HepG2 (cell line): Measurements from ENCODE around the gene NDUFB11. TPM values are rescaled to one million over a fixed set of nuclear protein-coding genes. Genes with fewer than 3 reads are reported as not detected.

ENCODE experiments used
- ATAC-seq: fragments of 200-7000 bp; cut with Tn5 transposase; 3 replicates; pipeline ENCODE4 v1.9.1; 2020; ENCODE audit warnings: mild to moderate bottlenecking, moderate library complexity
- BruUV-seq: library from RNA; stranded (reverse); fragments of 400-500 nt; replicated peaks from 2 replicates; lab custom pipeline; 2021; lab: Mats Ljungman, UMichigan
- CTCF ChIA-PET: fragments of 300-600 bp; formaldehyde crosslinking; extraction: SDS; loops from one replicate; lab custom pipeline; 2021; ENCODE audit warnings: low total read pairs, inconsistent platforms, low intra/inter-chr PET ratio; lab: Yijun Ruan, JAX
- POLR2A ChIA-PET: fragments of 350-600 bp; sonication (Branson Sonifier 250); formaldehyde crosslinking; loops from one replicate; lab custom pipeline; 2020; ENCODE audit warnings: antibody characterized with exemption, inconsistent platforms; lab: Yijun Ruan, JAX
- DNase-seq: peaks from one replicate; pipeline ENCODE4 v3.0.0-alpha.2; 2015; ENCODE audit warnings: low spot score
- FAIRE-seq: peaks from 3 replicates; lab custom pipeline; 2011; peaks lifted over from hg19 to GRCh38; lab: Jason Lieb, UNC
- H2AFZ ChIP-seq: one replicate; pipeline ENCODE4 v1.6.1; 2011; ENCODE audit warnings: low read length, inconsistent platforms
- H3K27ac ChIP-seq: fragments of 300-600 bp; 3 replicates; pipeline ENCODE4 v1.8.0; 2011; ENCODE audit warnings: mixed run types, mild to moderate bottlenecking, mixed read lengths, low read length, inconsistent platforms; ENCODE audit not compliant: insufficient read depth; ENCODE audit errors: extremely low read length
- H3K27me3 ChIP-seq, 2 experiments: fragments of 200-600 bp in 1 of 2; 2 replicates in 1 of 2; 3 replicates in 1 of 2; pipeline versions ENCODE4 v1.6.0 to v1.8.0; 2011; ENCODE audit warnings: low read length in 2 of 2, mild to moderate bottlenecking in 2 of 2, moderate library complexity in 2 of 2, inconsistent platforms in 1 of 2; ENCODE audit not compliant: insufficient read depth in 2 of 2, control insufficient read depth in 1 of 2
- H3K36me3 ChIP-seq, 2 experiments: fragments of 200-600 bp in 1 of 2; replicated peaks in 1 of 2; 2 replicates in 1 of 2; 3 replicates in 1 of 2; pipeline versions ENCODE4 v1.5.1 to v1.8.0; 2011; ENCODE audit warnings: low read length in 2 of 2, inconsistent platforms in 1 of 2; ENCODE audit not compliant: insufficient read depth in 2 of 2, control insufficient read depth in 1 of 2
- H3K4me1 ChIP-seq: 2 replicates; pipeline ENCODE4 v1.5.1; 2012; ENCODE audit warnings: low read length, inconsistent platforms; ENCODE audit not compliant: insufficient read depth
- H3K4me2 ChIP-seq: 2 replicates; pipeline ENCODE4 v1.6.0; 2011; ENCODE audit warnings: low read depth, low read length, inconsistent platforms
- H3K4me3 ChIP-seq, 3 experiments: fragments of 200-600 bp in 1 of 3; sonication (generic), shearing (Covaris generic) in 1 of 3; replicated peaks in 1 of 3; 2 replicates each; pipeline ENCODE4 v1.5.1; 2011 to 2016; ENCODE audit warnings: low read length in 3 of 3, inconsistent platforms in 2 of 3, low read depth in 2 of 3, mild to moderate bottlenecking in 2 of 3, control low read depth in 1 of 3, mixed read lengths in 1 of 3; ENCODE audit not compliant: insufficient read depth in 1 of 3
- H3K79me2 ChIP-seq: one replicate; pipeline ENCODE4 v1.6.1; 2011; ENCODE audit warnings: low read length, inconsistent platforms; ENCODE audit not compliant: insufficient read depth
- H3K9ac ChIP-seq: 2 replicates; pipeline ENCODE4 v1.6.0; 2011; ENCODE audit warnings: mild to moderate bottlenecking, low read depth, low read length, inconsistent platforms; ENCODE audit not compliant: insufficient read depth
- H3K9me3 ChIP-seq: 2 replicates; pipeline ENCODE4 v1.5.1; 2012; ENCODE audit warnings: mild to moderate bottlenecking, low read length
- H4K20me1 ChIP-seq: 2 replicates; pipeline ENCODE4 v1.6.0; 2011; ENCODE audit warnings: inconsistent platforms, mild to moderate bottlenecking, low read length, moderate library complexity; ENCODE audit not compliant: insufficient read depth
- AGO2 ChIP-seq: fragments of 200-400 bp; formaldehyde crosslinking; optimal IDR thresholded peaks from 2 replicates; pipeline ENCODE3; 2017; ENCODE audit warnings: mild to moderate bottlenecking, low read depth, low read length, moderate library complexity
- ATAD3A ChIP-seq: sonication (generic); formaldehyde crosslinking; IDR thresholded peaks from 2 replicates; pipeline ENCODE4 v1.4.0; 2020; ENCODE audit warnings: missing genetic modification reagents
- FOXA3 ChIP-seq: IDR thresholded peaks from 2 replicates; pipeline ENCODE4 v1.6.1; 2016; ENCODE audit warnings: missing genetic modification reagents, missing compliant biosample characterization
- KDM1A ChIP-seq: IDR thresholded peaks from 2 replicates; pipeline ENCODE4 v1.6.1; 2016; ENCODE audit warnings: missing compliant biosample characterization
- PLRG1 ChIP-seq: fragments of 450-650 bp; conservative IDR thresholded peaks from 2 replicates; pipeline ENCODE4 v1.6.1; 2016
- ZFP36L2 ChIP-seq: sonication (generic); formaldehyde crosslinking; IDR thresholded peaks from 2 replicates; pipeline ENCODE4 v1.4.0; 2020; ENCODE audit warnings: missing genetic modification reagents
- ZNF207 ChIP-seq: fragments of 450-650 bp; IDR thresholded peaks from 2 replicates; pipeline ENCODE4 v1.6.1; 2016; ENCODE audit warnings: antibody characterized with exemption, borderline replicate concordance
- ZNF432 ChIP-seq: sonication (generic); formaldehyde crosslinking; IDR thresholded peaks from 2 replicates; pipeline ENCODE4 v1.5.0; 2020; ENCODE audit warnings: missing genetic modification reagents, mild to moderate bottlenecking, borderline replicate concordance
- ZNF563 ChIP-seq: sonication (generic); formaldehyde crosslinking; IDR thresholded peaks from 2 replicates; pipeline ENCODE4 v1.8.0; 2022; ENCODE audit warnings: mild to moderate bottlenecking, moderate library complexity, missing genetic modification reagents
- ZNF572 ChIP-seq: sonication (generic); formaldehyde crosslinking; IDR thresholded peaks from 2 replicates; pipeline ENCODE4 v1.5.1; 2020; ENCODE audit warnings: mild to moderate bottlenecking, missing genetic modification reagents
- ZNF598 ChIP-seq: sonication (generic); formaldehyde crosslinking; IDR thresholded peaks from 2 replicates; pipeline ENCODE4 v1.5.1; 2020; ENCODE audit warnings: mild to moderate bottlenecking, missing genetic modification reagents, borderline replicate concordance
- ZNF777 ChIP-seq: sonication (generic); formaldehyde crosslinking; IDR thresholded peaks from 2 replicates; pipeline ENCODE4 v1.4.0; 2020; ENCODE audit warnings: missing genetic modification reagents
- WGBS: methylation state at CpG from one replicate; pipeline ENCODE4 v1.1.6; 2017; ENCODE audit warnings: low lambda C conversion rate; 5-methylcytosine and 5-hydroxymethylcytosine counted together
- in situ Hi-C: cut with HindIII; loops from 2 replicates; pipeline ENCODE4 v1.10.0; 2017; ENCODE audit warnings: low pct_unique_long_range_greater_than_20kb; ENCODE audit not compliant: extremely low pct_ligation_motif_present
- intact Hi-C: fragments of 100-400 bp; cut with micrococcal nuclease; formaldehyde crosslinking; loops from one replicate; pipeline ENCODE4 v1.10.0; 2022; ENCODE audit not compliant: unreplicated experiment
- polyA plus RNA-seq, 8 experiments: library from polyadenylated mRNA; depleted of rRNA in 3 of 8; stranded (reverse) in 7 of 8; unstranded in 1 of 8; fragments of >200 nt; fragmentation: Illumina TruSeq in 4 of 8; extraction: Trizol in 4 of 8; gene quantifications; 2 replicates each; pipeline versions ENCODE4 v1.2.1 to v1.2.3, GENCODE V29; 2011 to 2016; ENCODE audit warnings: low read depth in 4 of 8, missing spikeins in 1 of 8, mixed read lengths in 1 of 8; ENCODE audit not compliant: insufficient read depth in 1 of 8
- total RNA-seq, 5 experiments: library from RNA; depleted of rRNA; stranded (reverse); fragments of >200 nt; fragmentation: Illumina TruSeq; extraction: Trizol; gene quantifications; 2 replicates each; pipeline ENCODE4 v1.2.3, GENCODE V29; 2016; ENCODE audit warnings: low read depth in 1 of 5

NDUFB11 gene
- total and polyA plus RNA-seq, 2 of the 13 experiments (the other 11 are each of a cell fraction or from before 2014, with no cell fraction given): 46.6 to 100 TPM

DNA sequence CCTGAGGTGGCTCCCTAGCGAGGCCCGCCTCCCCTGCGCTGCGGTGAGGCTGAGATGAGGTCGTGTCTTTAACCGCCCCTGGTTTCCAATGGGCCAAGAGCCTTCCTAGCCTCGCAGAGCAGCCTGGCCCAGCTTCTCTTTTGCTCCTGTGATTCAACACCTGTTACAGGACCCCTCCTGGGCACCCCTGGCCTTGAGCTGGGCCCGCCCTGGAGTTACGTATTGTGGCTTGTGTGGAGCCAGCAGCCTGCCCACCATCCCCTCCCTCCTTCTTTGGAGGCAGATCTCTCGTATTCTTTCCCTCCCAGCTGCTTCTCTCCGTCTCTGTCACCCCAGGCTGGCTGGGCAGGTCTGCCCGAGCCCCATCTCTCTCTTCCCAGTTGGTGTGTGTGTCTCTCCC lies 29.9 kb upstream of the NDUFB11 start:
- H3K36me3 ChIP-seq: peaks cover 20 to 34% of the 10 kb centered on the region in 2 experiments
- no peak for TF ChIP-seq ZNF207
- no peak for TF ChIP-seq ZNF432 (CRISPR knock-in tag)
- TF ChIP-seq ATAD3A: no peak
- TF ChIP-seq ZNF777 (CRISPR knock-in tag): no peak
- no peak for TF ChIP-seq ZNF598 (CRISPR knock-in tag)
- TF ChIP-seq PLRG1: no peak
- no peak for TF ChIP-seq ZNF572 (CRISPR knock-in tag)
- no peak for TF ChIP-seq FOXA3 (CRISPR knock-in tag)
- FAIRE-seq (no peak), DNase-seq (no peak), ATAC-seq (no peak)
- in situ Hi-C loops: no loop called here
- POLR2A ChIA-PET: no interaction called here
- H4K20me1 ChIP-seq: no peaks in the 10 kb centered on the region
- no peak overlapping the region for H3K9ac ChIP-seq
- no peak overlapping the region for H3K4me2 ChIP-seq
- no peak overlapping the region for H2AFZ ChIP-seq
- no peaks in the 10 kb centered on the region for H3K9me3 ChIP-seq
- no peak overlapping the region for H3K27ac ChIP-seq
- H3K27me3 ChIP-seq: no peaks in the 10 kb centered on the region
- CTCF ChIA-PET: no interaction called here
- H3K79me2 ChIP-seq: no peaks in the 10 kb centered on the region
- H3K4me3 ChIP-seq: no peak overlapping the region
- intact Hi-C loops: no loop called here
- no peaks in the 10 kb centered on the region for H3K4me1 ChIP-seq
- BruUV-seq: no TSS peak
- 94% methylated on average over 5 of the region's 12 CpGs for WGBS

GRCh38 chrX:47172971-47173792 lies 28.7 kb upstream of the NDUFB11 start:
- no peaks in the 10 kb centered on the region for H3K79me2 ChIP-seq
- no peak overlapping the region for H3K4me3 ChIP-seq
- no peak overlapping the region for H2AFZ ChIP-seq
- POLR2A ChIA-PET: no interaction called here
- no peak overlapping the region for H3K4me2 ChIP-seq
- TF ChIP-seq ZFP36L2 (no peak), KDM1A (CRISPR knock-in tag) (no peak), AGO2 (peak; percentile 32), ZNF563 (CRISPR knock-in tag) (no peak)
- BruUV-seq: no TSS peak
- H3K27me3 ChIP-seq: no peaks in the 10 kb centered on the region
- no peaks in the 10 kb centered on the region for H3K9me3 ChIP-seq
- no peak for ATAC-seq
- CTCF ChIA-PET: no interaction called here
- H3K4me1 ChIP-seq: no peaks in the 10 kb centered on the region
- in situ Hi-C loops: no loop called here
- no peak overlapping the region for H3K27ac ChIP-seq
- intact Hi-C loops: no loop called here
- H3K36me3 ChIP-seq: peaks cover 17 to 34% of the 10 kb centered on the region in 2 experiments
- H3K9ac ChIP-seq: no peak overlapping the region
- FAIRE-seq: no peak
- WGBS: 100% methylated on average over 3 of the region's 18 CpGs
- DNase-seq: no peak
- H4K20me1 ChIP-seq: no peaks in the 10 kb centered on the region
